ENCODE measurements around the gene UROC1.

GRCh38 chr3:126529585-126530170, 12.1 kb upstream of the UROC1 start:
- no peak for TF ChIP-seq POLR2AphosphoS5 (IDR thresholded peaks at IDR 0.05; ENCODE audit: low read depth, low read length)
- no peak for TF ChIP-seq POLR2A (IDR thresholded peaks at IDR 0.05; ENCODE audit: low read depth, low read length)
- no peak for TF ChIP-seq TAF1 (IDR thresholded peaks at IDR 0.05; ENCODE audit: borderline replicate concordance, low read depth, low read length)
